Stimulated activated CD4-positive, alpha-beta T cell treated with anti-CD3 and anti-CD28 coated beads, Interleukin-1b, Interleukin-23, amount 100 ng/mL, for 1 hour (primary cell): Measurements from ENCODE around the gene OBSCN.

Source experiments
- DNase-seq, 2 donors: peaks; one replicate each; pipeline ENCODE4 v3.0.0-alpha.2; 2020; ENCODE audit warnings: low read depth in 2 of 2

The OBSCN gene

DNA sequence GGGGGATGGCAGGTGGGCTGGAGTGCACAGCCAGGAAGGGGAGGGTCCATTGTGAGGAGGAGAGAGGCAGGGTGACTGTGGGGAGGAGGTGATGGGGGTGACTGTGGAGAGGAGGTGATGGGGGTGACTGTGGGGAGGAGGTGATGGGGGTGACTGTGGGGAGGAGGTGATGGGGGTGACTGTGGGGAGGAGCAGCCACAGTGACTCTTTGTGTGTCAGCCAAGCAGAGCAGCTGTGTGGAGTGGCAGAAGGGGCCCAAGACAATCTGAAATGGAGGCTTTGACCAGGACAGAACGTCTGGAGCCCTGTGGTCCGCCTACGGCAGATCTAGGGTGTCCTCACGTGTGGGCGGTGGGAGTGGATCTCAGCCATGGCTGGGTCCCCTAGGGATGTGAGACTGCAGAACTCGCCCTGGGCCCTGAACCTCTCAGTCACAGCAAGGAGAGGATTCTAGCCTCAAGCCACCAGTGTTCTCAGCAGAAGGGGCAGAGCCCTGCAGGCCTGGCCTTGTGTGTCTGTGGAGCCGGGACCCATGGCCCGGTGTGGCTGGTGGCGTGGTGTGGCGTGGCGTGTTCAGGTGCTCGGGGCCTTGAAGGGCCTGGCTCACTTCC, 81.5 kb downstream of the OBSCN start:
- DNase-seq, result no peak

DNA sequence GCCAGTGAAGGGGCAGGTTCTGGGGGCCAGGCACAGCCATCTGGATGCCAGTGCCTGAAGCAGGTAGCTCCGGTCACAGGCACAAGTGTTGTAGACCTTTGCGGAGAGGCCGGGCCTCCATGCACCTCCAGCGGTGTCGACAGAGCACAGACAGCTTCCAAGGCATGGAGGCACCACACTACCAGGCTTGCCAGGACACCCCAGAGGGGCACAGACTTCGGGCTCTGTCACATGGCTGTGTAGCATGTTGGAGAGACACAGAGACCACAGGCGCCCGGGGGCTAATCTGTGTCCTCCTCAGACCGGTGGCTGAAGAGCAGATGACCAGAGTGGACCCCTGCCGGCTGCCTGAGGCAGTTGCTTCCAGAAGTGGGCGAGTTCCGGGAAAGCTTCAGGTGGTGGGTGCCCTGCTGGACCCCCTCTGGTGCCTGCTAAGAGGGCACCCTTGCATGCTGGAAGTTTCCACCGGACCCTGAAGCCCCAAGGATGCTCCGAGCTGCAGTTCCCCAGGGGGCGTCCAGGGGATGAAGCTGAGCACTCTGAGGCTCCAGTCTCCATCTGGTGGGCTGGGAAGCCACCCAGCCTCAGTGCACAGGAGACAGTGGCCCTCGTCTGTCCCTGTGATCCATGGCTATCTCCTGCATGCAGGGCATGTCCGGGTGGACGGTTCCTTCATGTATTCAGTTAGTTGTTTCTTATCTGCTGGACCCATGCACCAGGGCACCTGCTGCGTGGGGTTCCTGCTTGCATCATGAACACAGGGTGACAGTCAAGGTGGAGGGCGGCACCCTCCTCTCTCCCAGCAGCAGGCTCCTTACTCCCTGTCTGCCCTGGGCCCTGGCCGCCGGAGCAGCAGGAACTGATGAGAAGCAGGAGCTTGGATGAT, 82.4 kb downstream of the OBSCN start:
- no peak for DNase-seq

DNA sequence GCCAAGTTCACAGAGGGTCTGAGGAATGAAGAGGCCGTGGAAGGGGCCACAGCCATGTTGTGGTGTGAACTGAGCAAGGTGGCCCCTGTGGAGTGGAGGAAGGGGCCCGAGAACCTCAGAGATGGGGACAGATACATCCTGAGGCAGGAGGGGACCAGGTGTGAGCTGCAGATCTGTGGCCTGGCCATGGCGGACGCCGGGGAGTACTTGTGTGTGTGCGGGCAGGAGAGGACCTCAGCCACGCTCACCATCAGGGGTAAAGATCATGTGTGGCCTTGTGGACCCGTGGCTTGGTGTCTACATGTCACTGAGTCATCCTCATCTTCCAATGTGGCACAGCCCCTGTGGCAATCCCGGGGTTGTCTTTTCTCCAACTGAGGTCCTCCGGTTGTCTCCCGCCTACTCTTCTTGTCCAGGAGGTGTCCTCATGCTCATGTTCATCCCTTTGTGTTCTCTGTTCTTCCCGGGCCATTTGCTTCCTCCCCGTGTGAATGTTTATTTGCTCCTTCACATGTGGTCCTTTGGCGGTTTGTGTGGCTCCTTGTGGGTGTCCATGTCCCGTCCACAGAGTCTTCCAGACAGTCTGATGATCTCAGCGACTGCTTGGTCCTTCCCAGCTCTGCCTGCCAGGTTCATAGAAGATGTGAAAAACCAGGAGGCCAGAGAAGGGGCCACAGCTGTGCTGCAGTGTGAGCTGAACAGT, 84.2 kb downstream of the OBSCN start:
- no peak for DNase-seq

DNA sequence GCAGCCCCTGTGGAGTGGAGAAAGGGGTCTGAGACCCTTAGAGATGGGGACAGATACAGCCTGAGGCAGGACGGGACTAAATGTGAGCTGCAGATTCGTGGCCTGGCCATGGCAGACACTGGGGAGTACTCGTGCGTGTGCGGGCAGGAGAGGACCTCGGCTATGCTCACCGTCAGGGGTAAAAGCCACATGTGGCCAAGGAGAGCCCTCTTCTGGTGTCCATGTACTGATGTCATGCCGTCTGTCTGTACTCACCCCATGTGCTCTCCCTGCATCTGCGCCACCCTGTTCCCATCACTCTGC, 84.7 kb downstream of the OBSCN start:
- DNase-seq, result no peak

DNA sequence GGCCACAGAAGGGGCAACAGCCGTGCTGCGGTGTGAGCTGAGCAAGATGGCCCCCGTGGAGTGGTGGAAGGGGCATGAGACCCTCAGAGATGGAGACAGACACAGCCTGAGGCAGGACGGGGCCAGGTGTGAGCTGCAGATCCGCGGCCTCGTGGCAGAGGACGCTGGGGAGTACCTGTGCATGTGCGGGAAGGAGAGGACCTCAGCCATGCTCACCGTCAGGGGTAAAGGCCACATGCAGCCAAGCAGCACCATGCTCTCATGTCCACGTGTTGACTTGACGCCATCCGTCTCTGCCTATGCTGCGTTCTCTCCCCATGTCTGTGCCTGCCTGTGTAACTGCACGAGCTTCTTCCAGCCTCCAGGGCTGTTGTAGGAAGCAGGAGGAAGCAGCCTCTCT, 85.5 kb downstream of the OBSCN start:
- DNase-seq, result no peak

DNA sequence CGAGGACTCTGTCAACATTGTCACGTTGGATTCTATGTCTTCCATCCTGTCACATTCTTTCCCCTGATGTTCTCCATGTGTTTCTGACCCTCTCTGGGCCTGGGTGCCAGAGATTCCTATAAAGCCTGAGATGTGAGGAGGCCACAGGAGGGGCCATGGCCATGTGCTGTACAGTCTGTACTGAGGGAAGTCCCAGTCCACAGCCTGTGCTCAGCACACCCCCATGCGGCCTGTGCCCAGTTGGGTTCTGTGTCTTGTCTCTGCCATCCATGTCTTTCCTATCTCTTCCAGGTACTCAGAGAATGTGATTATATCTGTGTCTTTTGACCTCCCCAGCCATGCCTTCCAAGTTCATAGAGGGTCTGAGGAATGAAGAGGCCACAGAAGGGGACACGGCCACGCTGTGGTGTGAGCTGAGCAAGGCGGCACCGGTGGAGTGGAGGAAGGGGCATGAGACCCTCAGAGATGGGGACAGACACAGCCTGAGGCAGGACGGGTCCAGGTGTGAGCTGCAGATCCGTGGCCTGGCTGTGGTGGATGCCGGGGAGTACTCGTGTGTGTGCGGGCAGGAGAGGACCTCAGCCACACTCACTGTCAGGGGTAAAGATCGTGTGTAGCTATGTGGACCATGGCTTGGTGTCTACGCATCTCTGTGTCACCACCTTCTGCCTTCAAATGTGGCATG, 86.1 kb downstream of the OBSCN start:
- DNase-seq, result no peak

DNA sequence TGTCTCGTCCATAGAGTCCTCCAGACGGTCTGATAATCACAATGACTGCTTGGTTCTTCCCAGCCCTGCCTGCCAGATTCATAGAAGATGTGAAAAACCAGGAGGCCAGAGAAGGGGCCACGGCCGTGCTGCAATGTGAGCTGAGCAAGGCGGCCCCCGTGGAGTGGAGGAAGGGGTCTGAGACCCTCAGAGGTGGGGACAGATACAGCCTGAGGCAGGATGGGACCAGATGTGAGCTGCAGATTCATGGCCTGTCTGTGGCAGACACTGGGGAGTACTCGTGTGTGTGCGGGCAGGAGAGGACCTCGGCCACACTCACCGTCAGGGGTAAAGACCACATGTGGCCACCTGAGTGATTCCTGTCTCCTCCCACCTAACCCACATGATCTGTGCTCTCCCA, 86.9 kb downstream of the OBSCN start:
- DNase-seq, result no peak

DNA sequence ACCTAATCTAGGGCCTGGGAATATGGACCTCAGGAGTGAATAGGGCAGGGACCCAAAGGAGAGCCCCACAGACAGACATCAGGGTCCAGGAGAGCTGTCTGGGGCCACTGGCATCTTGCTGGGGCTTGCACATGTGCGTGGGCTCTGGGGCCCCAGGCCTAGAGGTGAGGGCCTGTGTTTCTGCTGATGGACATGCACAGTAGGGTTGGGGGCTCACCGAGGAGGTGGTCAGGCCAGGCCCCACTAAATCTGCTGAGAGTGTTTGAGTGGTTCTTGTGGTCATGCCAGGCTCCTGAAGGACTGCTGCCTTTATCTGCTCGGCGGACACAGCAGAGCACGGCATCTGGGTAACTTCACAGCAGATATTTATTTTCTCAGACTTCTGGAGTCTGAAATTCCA, 87.4 kb downstream of the OBSCN start:
- DNase-seq, result no peak

DNA sequence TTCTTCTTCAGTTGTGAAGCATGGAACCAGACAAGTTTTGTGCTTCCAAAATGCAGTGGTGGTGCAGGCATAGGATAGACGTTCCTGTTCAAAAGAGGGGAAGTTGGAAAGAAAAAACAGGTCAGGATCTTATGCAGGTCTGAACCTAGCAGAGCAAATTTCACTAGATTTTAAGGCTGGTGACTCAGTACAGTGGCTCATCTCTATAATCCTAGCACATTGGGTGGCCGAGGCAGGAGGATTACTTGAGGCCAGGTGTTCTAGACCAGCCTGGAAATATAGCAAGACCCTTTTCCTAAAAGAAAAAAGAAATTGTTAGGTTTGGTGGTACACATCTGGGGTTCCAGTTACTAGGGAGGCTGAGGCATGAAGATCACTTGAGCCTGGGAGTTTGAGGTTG, 88.1 kb downstream of the OBSCN start:
- DNase-seq, result no peak

DNA sequence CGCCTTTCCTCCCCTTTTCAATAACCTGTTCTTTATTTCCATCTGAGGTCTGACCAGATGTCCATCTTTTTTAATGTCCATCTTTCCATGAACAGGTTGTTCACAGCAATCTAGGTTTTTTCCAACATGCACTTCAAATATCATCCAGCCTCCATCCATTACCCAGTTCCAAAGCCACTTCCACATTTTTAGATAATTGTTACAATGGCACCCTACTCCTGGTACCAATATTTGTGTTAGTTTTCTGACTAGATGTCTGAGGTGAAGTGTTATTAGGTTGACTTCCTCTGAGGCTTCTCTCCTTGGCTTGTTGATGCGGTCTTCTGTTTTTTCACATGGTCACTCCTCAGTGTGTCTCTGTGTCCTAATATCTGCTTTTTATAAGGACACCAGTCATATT, 89.4 kb downstream of the OBSCN start:
- DNase-seq, result no peak

DNA sequence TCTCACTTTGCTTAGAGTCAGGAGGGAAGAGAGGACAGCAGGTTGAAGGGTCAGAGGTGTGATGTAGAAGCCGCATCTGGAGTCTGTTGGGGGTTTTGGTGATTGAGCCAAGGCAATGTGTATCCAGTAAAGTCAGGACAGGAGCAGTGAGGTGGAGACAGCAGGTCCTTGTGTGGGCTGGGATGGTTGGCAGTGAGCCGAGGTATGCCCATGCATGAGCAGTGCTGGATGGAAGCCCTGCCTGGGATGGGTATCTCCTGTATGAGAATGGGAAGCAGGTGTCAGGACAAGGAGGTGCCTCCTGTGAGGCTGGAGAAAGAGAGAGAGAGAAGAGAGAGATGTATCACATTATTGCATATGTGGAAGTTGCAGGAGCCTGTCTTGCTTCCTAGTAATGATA, 90.0 kb downstream of the OBSCN start:
- DNase-seq, result no peak

DNA sequence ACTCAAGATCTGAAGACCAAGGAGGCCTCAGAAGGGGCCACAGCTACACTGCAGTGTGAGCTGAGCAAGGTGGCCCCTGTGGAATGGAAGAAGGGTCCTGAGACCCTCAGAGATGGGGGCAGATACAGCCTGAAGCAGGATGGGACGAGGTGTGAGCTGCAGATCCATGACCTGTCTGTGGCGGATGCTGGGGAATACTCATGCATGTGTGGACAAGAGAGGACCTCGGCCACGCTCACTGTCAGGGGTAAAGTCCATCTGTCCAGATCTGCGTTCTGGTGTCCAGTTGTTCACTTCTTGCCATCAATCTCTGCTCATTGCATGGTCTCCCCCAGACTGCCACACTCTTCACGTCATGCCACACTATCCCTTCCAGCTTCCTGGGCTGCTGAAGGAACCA, 90.6 kb downstream of the OBSCN start:
- DNase-seq, result no peak

DNA sequence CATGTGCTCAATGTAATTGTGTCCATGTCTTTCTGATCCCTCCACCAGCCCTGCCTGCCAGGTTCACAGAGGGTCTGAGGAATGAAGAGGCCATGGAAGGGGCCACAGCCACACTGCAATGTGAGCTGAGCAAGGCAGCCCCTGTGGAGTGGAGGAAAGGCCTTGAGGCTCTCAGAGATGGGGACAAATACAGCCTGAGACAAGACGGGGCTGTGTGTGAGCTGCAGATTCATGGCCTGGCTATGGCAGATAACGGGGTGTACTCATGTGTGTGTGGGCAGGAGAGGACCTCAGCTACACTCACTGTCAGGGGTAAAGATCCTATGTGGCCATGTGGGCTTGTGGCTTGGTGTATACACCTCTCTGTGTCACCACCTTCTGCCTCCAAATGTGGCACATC, 91.4 kb downstream of the OBSCN start:
- no peak for DNase-seq

DNA sequence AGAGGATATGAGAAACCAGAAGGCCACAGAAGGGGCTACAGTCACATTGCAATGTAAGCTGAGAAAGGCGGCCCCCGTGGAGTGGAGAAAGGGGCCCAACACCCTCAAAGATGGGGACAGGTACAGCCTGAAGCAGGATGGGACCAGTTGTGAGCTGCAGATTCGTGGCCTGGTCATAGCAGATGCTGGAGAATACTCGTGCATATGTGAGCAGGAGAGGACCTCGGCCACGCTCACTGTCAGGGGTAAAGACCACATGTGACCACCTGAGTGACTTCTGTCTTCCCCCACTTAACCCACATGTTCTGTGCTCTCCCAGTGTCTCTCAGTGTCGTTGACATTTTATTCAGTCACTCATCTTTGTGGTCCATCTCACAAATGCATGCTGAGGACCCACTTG, 92.1 kb downstream of the OBSCN start:
- DNase-seq, result no peak

DNA sequence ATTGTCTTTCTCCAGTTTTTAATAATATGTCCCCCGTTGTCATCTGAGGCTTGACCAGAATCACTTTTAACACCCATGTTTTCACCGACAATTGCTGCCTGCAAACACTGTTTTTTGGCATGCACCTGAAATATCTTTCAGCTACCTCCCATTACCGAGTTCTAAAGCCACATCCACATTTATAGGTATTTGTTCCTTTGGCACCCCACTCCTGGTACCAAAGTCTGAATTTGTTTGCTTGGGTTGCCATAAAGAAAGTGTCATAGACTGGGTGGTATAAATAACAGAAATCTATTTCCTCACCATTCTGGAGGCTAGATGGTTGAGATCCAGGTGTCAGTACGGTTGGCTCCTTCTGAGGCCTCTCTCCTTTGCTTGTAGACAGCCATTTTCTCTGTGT, 94.2 kb downstream of the OBSCN start:
- DNase-seq, result no peak

DNA sequence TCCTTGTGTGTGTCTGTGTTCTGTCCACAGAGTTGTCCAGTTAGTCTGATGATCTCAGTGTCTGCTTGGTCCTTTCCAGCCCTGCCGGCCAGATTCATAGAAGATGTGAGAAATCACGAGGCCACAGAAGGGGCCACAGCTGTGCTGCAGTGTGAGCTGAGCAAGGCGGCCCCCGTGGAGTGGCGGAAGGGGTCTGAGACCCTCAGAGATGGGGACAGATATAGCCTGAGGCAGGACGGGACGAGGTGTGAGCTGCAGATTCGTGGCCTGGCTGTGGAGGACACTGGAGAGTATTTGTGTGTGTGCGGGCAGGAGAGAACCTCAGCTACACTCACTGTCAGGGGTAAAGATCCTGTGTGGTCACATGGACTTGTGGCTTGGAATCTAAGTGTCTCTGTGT, 95.8 kb downstream of the OBSCN start:
- DNase-seq, result no peak

DNA sequence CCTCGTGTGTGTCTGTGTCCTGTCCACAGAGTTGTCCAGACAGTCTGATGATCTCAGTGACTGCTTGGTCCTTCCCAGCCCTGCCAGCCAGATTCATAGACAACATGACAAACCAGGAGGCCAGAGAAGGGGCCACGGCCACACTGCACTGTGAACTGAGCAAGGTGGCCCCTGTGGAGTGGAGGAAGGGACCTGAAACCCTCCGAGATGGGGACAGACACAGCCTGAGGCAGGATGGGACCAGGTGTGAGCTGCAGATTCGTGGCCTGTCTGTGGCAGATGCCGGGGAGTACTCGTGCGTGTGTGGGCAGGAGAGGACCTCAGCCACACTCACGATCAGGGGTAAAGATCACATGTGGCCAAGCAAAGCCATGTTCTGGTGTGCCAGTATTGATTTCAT, 96.4 kb downstream of the OBSCN start:
- DNase-seq, result no peak

DNA sequence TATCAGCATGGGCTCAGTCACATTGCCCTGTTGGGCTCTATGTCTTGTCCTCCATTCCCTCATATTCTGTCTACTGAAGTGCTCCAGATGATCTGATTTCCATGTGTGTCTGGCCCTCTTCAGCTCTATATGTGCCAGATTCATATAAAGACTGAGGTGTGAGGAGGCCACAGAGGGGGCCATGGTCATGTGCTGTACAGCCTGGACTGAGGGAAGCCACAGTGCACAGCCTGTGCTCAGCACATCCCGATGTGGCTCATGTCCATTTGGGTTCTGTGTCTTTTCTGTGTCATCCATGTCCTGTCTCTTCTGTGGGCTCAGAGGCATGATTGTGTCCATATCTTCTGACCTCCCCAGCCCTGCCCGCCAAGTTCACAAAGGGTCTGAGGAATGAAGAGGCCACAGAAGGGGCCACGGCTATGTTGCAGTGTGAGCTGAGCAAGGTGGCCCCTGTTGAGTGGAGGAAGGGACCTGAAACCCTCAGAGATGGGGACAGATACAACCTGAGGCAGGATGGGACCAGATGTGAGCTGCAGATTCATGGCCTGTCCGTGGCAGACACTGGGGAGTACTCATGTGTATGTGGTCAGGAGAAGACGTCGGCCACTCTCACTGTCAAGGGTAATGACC, 97.0 kb downstream of the OBSCN start:
- no peak for DNase-seq

DNA sequence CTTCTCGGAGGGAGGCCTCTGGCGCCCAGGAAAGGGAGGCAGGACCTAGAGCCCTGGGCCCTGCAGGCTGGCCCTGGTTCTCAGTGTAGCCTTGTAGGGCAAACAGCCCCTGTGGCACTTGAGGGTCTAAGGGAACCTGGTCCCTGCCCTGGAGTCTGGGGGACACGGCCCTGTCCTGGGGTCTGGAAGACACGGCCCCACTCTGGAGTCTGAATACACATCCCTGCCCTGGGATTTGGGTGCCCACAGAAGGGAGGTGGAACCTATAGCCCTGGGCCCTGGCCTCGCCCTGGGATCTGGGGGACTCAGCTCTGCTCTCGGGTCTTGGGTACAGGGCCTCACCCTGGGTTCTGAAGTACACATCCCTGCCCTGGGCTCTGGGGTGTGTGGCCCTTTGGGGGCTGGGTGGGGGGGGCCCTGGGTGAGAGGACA, 97.9 kb downstream of the OBSCN start:
- no peak for DNase-seq

DNA sequence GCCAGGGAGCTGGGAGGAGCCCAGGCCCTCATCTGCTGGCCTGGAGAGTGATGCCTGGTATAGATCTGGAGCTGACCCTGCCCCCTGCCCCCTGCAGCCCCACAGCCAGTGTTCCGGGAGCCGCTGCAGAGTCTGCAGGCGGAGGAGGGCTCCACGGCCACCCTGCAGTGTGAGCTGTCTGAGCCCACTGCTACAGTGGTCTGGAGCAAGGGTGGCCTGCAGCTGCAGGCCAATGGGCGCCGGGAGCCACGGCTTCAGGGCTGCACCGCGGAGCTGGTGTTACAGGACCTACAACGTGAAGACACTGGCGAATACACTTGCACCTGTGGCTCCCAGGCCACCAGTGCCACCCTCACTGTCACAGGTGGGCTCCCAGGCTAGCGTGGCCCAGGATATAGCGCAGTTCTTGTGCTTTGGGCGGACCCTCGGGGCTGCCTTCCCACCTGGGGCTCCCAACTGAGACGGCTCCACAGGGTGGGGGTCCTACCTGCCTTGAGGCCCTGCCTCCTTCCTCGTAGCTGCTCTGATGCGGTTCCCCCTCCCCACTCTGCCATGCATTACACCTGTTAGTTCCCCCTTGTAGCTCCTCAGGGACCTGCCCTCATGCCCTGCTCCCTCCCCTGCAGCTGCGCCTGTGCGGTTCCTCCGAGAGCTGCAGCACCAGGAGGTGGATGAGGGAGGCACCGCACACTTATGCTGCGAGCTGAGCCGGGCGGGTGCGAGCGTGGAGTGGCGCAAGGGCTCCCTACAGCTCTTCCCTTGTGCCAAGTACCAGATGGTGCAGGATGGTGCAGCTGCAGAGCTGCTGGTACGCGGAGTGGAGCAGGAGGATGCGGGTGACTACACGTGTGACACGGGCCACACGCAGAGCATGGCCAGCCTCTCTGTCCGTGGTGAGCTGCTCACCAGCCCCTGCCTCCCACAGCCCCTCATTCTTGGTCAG, 98.7 kb downstream of the OBSCN start:
- DNase-seq, result no peak
